ENCODE results near the gene AURKA. TPM values are rescaled to one million over a fixed set of nuclear protein-coding genes. Genes with fewer than 3 reads are reported as not detected.

The AURKA gene
- total and polyA plus RNA-seq, 9 of the 15 experiments (the other 6 are each of a cell fraction or from before 2014, with no cell fraction given), result 72.7 to 162 (median 113) TPM

DNA sequence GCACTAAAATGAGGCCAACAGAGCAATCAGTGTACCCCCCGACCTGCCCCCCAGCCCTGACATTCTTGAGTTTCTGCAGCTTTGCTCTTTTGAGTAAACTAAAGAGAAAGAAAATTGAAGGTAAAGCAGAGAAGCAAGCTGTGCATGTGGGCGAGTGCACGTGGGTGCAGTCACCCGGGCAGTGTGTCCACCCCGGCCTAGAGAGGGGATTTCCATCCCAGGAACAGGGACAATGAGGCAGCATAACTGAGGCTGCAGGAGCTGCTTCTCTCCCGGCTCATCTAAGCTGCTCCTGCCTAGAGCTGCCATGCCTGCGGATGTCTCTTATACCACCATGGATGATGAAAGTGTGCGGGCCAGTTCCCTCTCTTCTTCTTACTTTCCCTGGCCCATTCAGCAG lies 36.9 kb upstream of the AURKA start:
- Histone ChIP-seq H3K27me3 (ENCODE audit: control insufficient read depth in 2 of 2, insufficient read depth in 2 of 2, low read length in 2 of 2) (no peaks in the 10 kb centered on the region), H3K4me2 (ENCODE audit: insufficient read depth, low read length) (peak overlapping the region; percentile 64), H3K79me2 (ENCODE audit: control insufficient read depth, insufficient read depth, low read length) (peaks cover 99% of the 10 kb centered on the region), H2AFZ (ENCODE audit: low read depth, low read length) (no peak overlapping the region), H3K36me3 (ENCODE audit: control insufficient read depth, insufficient read depth, low read length) (peaks cover 87% of the 10 kb centered on the region), H3K4me1 (replicated peaks in 1 of 2; ENCODE audit: control insufficient read depth in 2 of 2, insufficient read depth in 2 of 2, low read length in 2 of 2) (peaks cover 26 to 57% of the 10 kb centered on the region in 2 experiments), H3K9me1 (ENCODE audit: control insufficient read depth, insufficient read depth, low read length) (no peaks in the 10 kb centered on the region), H4K20me1 (replicated peaks; ENCODE audit: control insufficient read depth, insufficient read depth, low read length) (peaks cover 31% of the 10 kb centered on the region), H3K4me3 (no peak overlapping the region), H3K9ac (ENCODE audit: insufficient read depth in 1 of 2, low read depth in 2 of 2, low read length in 2 of 2) (peak overlapping the region; percentile 4 to 66; a peak in 1 of 4 replicates), H3K27ac (ENCODE audit: extremely low read depth, low read depth, low read length) (peak overlapping the region; percentile 50), H3K9me3 (replicated peaks; ENCODE audit: control insufficient read depth, insufficient read depth, low read depth, low read length) (no peaks in the 10 kb centered on the region)
- intact Hi-C loops (cut with micrococcal nuclease) (loop anchor here (2.0 kb wide), 1 partner anchor 16 kb away; the partner anchor contains the start of gene CASS4), in situ Hi-C loops (cut with MboI) (no loop called here)
- POLR2A ChIA-PET, result interaction anchor here (0.6 to 2.2 kb wide), 11 partner anchors 9 to 188 kb away, joined by 3 to 12 read pairs (median 5); partner anchors contain the start of genes AURKA, CASS4 and CSTF1
- ATAC-seq (peak; percentile 4; the same call in 1 of the 3 replicates), FAIRE-seq (no peak), DNase-seq (ENCODE audit: extremely low read depth in 1 of 4, low spot score in 3 of 4) (no peak)
- CTCF ChIA-PET (ENCODE audit: low intra/inter-chr PET ratio), result no interaction called here
- BruUV-seq (replicated peaks), result no TSS peak
- 57% methylated on average over 8 of the region's 8 CpGs for WGBS (ENCODE audit: insufficient coverage, low coverage, missing lambda C conversion rate)
- TF ChIP-seq SRSF9 (IDR thresholded peaks at IDR 0.05; ENCODE audit: borderline replicate concordance, low read depth, low read length), result no peak
- no peak for TF ChIP-seq RBM25 (IDR thresholded peaks at IDR 0.05; ENCODE audit: low read depth, low read length, severe bottlenecking)
- no peak for TF ChIP-seq ZNF384 (IDR thresholded peaks at IDR 0.05; ENCODE audit: low read depth, low read length)
- no peak for TF ChIP-seq MAZ (CRISPR knock-in tag; conservative IDR thresholded peaks at IDR 0.05 in 1 of 2, IDR thresholded peaks at IDR 0.05 in 1 of 2)
- TF ChIP-seq, protein P1, sequence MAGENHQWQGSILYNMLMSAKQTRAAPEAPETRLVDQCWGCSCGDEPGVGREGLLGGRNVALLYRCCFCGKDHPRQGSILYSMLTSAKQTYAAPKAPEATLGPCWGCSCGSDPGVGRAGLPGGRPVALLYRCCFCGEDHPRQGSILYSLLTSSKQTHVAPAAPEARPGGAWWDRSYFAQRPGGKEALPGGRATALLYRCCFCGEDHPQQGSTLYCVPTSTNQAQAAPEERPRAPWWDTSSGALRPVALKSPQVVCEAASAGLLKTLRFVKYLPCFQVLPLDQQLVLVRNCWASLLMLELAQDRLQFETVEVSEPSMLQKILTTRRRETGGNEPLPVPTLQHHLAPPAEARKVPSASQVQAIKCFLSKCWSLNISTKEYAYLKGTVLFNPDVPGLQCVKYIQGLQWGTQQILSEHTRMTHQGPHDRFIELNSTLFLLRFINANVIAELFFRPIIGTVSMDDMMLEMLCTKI (IDR thresholded peaks at IDR 0.05; ENCODE audit: partially characterized antibody), result no peak
- no peak for TF ChIP-seq TBP (optimal IDR thresholded peaks at IDR 0.05; ENCODE audit: low read depth, low read length)
- TF ChIP-seq CBX8 (IDR thresholded peaks at IDR 0.05; ENCODE audit: borderline replicate concordance, extremely low read depth, low read depth, low read length, poor library complexity, severe bottlenecking), result no peak
- TF ChIP-seq, protein P2, sequence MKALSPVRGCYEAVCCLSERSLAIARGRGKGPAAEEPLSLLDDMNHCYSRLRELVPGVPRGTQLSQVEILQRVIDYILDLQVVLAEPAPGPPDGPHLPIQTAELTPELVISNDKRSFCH (CRISPR knock-in tag; IDR thresholded peaks at IDR 0.05), result no peak
- TF ChIP-seq, protein P2 (tag; IDR thresholded peaks at IDR 0.05), result no peak
- TF ChIP-seq SLC30A9 (CRISPR knock-in tag; IDR thresholded peaks at IDR 0.05), result no peak
- TF ChIP-seq CCAR2 (IDR thresholded peaks at IDR 0.05; ENCODE audit: low read depth, low read length), result no peak
- TF ChIP-seq, protein P3, sequence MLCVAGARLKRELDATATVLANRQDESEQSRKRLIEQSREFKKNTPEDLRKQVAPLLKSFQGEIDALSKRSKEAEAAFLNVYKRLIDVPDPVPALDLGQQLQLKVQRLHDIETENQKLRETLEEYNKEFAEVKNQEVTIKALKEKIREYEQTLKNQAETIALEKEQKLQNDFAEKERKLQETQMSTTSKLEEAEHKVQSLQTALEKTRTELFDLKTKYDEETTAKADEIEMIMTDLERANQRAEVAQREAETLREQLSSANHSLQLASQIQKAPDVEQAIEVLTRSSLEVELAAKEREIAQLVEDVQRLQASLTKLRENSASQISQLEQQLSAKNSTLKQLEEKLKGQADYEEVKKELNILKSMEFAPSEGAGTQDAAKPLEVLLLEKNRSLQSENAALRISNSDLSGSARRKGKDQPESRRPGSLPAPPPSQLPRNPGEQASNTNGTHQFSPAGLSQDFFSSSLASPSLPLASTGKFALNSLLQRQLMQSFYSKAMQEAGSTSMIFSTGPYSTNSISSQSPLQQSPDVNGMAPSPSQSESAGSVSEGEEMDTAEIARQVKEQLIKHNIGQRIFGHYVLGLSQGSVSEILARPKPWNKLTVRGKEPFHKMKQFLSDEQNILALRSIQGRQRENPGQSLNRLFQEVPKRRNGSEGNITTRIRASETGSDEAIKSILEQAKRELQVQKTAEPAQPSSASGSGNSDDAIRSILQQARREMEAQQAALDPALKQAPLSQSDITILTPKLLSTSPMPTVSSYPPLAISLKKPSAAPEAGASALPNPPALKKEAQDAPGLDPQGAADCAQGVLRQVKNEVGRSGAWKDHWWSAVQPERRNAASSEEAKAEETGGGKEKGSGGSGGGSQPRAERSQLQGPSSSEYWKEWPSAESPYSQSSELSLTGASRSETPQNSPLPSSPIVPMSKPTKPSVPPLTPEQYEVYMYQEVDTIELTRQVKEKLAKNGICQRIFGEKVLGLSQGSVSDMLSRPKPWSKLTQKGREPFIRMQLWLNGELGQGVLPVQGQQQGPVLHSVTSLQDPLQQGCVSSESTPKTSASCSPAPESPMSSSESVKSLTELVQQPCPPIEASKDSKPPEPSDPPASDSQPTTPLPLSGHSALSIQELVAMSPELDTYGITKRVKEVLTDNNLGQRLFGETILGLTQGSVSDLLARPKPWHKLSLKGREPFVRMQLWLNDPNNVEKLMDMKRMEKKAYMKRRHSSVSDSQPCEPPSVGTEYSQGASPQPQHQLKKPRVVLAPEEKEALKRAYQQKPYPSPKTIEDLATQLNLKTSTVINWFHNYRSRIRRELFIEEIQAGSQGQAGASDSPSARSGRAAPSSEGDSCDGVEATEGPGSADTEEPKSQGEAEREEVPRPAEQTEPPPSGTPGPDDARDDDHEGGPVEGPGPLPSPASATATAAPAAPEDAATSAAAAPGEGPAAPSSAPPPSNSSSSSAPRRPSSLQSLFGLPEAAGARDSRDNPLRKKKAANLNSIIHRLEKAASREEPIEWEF (CRISPR knock-in tag; IDR thresholded peaks at IDR 0.05), result no peak
- TF ChIP-seq LCOR (CRISPR knock-in tag; IDR thresholded peaks at IDR 0.05), result no peak
- TF ChIP-seq MCM2 (IDR thresholded peaks at IDR 0.05; ENCODE audit: low read depth), result no peak
- no peak for TF ChIP-seq CBFA2T3 (IDR thresholded peaks at IDR 0.05)

Measured in K562 (cell line).